ENCODE measurements around the gene SYT11. TPM values are rescaled to one million over a fixed set of nuclear protein-coding genes. Genes with fewer than 3 reads are reported as not detected.
"Not testable (repeated sequence)": the region's sequence is repeated elsewhere in the genome, so short reads cannot be mapped to it uniquely, and the experiment has no call there.

Gene SYT11
- total RNA-seq, 1 donor from 2014 or later, result 33.0 TPM

DNA sequence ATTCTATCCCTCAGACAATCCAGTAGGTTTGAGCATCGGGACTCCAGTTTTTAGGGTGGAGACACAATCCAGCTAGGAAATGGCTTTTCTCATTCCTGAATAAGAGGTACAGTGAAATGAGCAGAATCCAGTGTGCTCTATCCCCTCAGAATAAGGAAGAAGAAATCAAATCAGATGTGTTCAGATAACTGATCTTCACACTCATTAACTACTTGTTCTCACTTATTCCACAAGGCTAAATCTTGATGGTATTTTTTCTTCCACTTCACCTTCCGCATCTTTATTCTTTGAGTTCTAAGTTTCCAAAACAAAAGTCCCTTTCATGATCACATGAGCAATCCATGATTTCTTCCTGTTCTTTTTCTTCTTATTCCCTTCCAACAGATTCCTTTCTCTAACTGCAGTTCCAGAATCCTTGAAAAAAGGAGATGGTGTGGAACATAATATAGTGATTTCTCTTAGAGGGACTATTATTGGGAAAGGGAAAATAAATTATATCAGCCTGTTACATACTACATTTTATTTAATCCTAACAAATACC, 1.7 kb downstream of the SYT11 start:
- no peak for DNase-seq (ENCODE audit: low read depth, low spot score)

DNA sequence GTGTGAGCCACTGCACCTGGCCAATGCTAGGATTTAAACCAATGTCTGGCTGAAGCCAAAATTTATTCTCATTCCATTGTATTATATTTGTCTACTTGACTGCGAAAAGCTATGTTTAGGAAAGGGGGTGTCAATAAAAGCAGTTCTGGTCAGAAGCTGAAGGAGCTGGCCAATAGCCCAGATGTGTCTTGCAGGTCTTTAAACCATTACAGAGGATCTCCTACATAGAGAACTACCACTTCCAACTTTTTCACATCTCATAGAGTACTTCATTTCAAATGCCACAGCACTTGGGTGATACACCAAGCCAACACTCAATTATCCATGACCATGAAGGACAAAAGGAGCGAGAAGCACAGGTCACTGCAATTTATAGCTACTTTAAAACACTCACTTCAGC, 2.5 kb downstream of the SYT11 start:
- DNase-seq (ENCODE audit: low read depth, low spot score), result no peak

DNA sequence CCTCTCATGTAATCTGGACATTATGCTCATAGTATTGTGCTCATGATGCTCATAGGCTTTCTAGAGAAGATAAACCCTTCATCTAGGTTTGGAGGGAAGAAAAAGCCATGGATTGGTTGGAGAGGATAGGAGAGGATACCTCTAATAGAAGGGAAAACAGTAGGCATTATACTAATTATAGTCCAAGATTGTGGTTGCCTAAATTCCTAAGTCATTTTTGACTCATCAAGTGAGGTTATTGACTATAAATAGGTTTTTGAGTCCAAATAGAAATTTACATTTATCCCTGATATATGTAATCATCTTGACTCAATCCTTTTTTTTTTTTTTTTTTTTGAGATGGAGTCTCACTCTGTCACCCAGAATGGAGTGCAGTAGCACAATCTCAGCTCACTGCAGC, 5.0 kb downstream of the SYT11 start:
- no peak for DNase-seq (ENCODE audit: low read depth, low spot score)

DNA sequence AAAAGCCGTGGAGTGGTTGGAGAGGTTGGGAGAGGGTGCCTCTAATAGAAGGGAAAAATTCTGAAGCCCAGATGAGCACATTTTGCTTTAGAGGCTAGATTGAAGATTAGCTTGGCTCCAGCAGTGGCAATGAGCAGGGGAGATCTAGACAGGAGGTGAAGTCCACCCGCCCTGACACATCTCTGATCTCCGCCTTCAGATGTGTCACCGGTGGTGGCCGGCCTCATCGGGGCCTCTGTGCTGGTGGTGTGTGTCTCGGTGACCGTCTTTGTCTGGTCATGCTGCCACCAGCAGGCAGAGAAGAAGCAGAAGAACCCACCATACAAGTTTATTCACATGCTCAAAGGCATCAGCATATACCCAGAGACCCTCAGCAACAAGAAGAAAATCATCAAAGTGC, 8.4 kb downstream of the SYT11 start:
- no peak for DNase-seq (ENCODE audit: low read depth, low spot score)

DNA sequence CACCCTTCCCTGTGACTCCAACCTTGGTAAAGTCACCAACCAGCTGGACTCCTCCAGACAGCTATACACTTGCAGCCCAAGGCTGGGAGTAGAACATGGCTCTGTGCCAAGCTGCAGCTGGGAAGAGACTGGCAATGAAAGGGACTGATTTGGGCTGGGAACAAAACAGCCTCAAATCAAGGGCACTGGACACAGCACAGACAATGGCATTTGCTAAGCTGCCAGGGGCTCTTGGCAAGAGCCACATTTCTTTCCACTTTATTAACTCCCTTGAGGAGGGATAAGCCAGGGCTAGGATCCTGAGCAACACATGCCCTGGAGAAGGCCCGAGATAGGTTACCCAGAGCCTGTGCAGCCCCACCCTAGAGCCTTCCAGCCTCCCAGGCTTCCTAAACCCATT, 12.0 kb downstream of the SYT11 start:
- no peak for DNase-seq (ENCODE audit: low read depth, low spot score)

DNA sequence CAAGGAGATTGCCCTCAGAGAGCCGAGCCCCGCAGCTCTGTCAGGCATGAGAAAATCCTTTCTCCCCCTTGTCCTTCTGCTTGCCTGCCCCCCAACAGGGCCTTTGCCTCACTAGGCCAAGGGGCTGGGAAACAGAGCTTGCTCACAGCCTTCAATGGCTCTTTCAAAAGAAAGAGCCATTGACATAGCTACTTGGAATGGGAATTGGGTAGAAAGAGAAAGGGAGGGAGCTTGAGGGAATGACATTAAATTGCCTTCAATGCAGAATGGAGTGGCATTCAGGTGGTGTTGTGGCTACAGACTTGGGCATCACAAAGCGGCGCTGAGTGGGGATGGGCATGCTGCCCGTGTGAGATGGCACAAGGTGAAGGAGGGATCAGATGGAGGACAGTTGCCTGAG, 13.2 kb downstream of the SYT11 start:
- no peak for DNase-seq (ENCODE audit: low read depth, low spot score)

DNA sequence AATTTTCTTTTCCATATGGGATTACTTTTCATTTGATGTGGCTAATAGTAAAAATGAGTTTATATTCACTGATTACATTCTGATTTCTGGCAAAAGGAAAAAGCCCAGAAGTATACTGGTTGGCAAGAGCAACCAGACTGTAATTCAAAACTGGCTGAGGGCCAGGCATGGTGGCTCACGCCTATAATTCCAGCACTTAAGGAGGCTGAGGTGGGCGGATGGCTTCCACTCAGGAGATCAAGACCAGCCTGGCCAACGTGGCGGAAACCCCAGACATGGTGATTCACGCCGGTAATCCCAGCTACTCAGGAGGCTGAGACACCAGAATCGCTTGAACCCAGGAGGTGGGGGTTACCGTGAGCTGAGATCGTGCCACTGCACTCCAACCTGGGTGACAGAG, 14.5 kb downstream of the SYT11 start:
- no peak for DNase-seq (ENCODE audit: low read depth, low spot score)

DNA sequence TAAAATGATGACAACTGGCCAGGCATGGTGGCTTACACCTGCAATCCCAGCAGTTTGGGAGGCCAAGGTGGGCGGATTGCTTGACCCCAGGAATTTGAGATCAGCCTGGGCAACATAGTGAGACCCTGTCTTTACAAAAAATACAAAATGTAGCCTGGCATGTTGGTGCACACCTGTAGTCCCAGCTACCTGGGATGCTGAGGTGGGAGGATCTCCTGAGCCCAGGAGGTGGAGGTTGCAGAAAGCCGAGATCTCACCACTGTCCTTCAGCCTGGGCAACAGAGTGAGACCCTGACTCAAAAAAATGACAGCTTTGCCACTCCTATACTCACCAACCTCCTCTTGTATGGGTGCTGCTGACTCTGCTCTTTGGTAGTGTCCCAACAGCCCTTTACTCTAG, 18.6 kb downstream of the SYT11 start:
- DNase-seq (ENCODE audit: low read depth, low spot score), result no peak

DNA sequence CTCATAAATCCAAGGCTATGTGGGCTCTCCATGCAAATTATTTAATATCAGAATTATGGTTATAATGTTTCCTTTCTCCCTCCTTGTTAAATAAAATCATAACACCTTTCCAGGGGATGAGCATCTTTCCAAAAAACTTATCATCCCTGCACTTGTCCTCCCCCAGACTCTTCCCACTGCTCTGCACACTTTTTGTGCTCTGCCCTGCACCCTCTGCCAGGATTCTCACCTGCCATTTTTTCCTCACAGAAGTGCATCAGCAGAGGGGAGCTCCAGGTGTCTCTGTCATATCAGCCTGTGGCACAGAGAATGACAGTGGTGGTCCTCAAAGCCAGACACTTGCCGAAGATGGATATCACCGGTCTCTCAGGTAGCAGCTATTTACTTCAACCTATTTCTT, 20.9 kb downstream of the SYT11 start:
- no peak for DNase-seq (ENCODE audit: low read depth, low spot score)

DNA sequence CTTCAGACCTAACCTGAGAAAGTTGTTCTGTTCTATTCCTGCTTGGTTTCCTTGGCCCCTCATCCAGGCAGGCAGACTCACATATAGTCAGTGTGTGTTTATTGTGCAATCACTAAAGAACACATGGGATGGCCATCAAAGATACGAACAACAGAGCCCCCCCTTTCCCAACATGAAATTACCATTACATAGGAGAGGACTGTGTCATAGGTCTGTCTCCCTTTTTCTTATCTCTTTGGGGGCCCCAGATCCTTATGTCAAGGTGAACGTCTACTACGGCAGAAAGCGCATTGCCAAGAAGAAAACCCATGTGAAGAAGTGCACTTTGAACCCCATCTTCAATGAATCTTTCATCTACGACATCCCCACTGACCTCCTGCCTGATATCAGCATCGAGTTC, 21.6 kb downstream of the SYT11 start:
- DNase-seq (ENCODE audit: low read depth, low spot score), result no peak

DNA sequence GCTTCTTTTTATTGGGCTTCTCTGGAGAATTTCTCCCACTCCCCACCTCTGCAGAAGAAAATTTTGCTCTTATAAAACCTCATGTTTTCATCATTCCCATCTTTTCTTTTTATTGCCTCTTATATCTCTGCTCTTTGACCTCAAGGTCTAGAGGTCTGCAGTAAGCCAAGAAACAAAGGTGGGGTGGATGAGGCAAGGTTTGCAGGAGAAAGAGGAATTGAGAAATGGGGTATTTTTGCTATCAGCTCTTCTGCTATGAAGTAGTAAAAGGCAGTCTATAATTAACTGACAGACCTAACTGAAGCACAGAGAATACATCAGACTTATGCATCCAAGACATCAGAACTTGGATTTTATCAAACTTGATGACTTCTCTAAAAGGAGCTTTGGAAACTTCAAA, 22.9 kb downstream of the SYT11 start:
- no peak for DNase-seq (ENCODE audit: low read depth, low spot score)

DNA sequence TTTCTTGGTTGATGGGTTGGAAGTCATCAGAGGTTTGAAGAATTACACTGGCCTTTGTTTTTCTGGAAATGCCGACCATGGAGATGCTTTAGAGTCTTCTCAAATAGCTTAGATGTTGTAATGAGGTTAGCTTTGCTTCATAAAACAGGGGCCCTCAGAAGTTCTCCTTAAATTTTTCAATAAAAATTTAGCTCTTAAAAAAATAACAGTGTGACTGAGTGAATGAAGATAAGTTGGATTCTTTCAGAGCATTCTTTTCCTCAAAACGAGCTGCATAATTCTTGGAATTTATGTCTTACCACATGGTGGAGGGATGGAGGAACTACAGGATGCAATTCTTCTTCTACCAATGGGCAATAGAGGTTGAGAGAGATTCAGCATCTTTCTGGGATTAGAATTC, 23.4 kb downstream of the SYT11 start:
- DNase-seq (ENCODE audit: low read depth, low spot score), result no peak

DNA sequence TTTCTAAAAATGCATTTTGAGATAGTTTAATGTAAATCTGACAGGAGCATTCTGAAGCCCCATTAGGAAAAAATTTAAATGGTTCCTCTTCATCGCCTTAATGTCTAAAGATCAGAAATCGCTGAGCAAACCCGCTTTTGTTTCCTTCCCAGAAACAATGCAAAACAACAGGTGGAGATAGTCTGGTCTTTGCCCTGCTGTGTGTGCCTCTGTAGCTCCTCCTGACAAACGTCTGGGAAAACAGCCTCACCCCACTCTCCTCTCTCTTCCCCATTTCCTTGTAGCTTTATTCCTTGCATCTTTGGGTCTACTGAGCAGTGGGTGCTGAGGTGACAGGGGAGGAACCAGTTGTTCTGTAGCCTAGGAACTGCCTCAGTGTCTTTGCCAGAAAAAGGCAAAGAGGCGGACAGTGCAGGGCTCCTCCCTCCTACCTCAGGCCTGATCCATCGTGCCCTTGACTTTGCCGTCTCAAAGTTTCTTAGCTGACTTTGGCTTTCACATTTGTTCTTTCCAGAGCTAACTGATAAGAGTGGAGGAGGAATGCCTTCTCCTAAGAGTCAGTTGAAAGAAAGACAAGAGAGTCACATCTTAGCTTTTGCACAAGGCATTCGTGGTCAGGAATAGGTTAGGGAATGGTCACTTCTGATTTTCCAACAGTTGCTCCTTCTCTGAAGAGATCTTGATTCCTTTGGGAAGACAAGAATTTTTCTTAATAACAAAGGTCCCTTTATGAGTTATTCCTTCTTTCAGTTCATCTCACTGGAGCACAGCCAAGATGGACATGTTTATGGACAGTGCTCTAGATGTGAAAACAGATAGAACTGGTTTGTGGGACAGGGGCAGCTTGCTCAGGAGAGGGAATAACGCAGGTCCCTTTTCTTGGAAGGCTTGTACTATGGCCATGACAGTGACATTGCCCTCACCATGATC, 24.9 kb downstream of the SYT11 start:
- DNase-seq (ENCODE audit: low read depth, low spot score), result no peak

DNA sequence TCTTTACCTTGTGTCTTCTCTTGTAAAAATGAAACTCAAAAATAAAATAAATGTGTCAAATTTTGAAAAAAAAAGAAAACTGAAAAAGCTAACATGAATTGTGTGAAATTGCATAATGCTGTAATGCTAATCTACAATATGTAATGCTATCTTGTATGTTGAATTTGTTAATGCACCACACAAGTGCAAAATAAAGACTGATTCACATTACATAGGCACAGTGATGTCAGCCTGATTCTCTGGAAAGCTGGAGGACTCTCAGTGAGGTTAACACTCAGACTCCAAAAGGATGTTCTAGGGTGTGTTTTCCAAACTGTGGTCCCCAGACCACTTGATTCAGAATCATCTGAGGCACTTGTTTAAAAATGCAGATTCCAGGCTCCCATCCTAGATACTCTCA, 25.6 kb downstream of the SYT11 start:
- DNase-seq (ENCODE audit: low read depth, low spot score), result no peak

DNA sequence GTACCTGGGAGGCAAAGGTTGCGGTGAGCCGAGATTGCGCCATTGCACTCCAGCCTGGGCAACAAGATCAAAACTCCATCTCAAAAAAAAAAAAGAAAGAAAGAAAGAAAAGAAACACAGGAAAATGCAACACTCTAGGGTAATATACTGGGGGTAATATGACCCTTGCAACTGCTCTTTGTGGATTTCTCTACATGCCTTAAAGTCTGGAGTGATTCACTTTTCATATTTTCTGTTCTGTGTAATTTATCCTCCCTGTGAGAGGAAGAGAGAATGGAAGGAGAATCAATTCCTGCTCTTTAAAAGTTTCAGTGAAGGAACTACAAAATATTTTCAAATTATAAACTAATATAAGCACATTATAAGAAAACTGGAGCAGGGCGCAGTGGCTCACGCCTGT, 29.1 kb downstream of the SYT11 start:
- no peak for DNase-seq (ENCODE audit: low read depth, low spot score)

DNA sequence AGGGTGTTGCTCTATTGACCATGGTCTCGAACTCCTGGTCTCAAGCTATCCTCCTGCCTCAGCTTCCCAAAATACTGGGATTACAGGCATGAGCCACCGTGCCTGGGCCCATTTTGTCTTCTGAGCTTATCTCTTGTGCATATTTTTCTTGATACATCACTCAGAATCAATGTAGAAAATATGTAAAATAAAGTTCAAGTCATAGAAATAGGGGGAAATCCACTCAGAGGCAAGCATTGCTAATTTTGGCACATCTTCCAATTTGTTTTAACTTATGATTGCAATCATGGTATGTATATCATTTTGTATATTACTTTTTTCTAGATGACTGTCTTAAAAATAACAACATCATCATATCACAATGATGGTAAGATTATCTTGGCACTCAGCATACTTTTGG, 30.2 kb downstream of the SYT11 start:
- no peak for DNase-seq (ENCODE audit: low read depth, low spot score)

DNA sequence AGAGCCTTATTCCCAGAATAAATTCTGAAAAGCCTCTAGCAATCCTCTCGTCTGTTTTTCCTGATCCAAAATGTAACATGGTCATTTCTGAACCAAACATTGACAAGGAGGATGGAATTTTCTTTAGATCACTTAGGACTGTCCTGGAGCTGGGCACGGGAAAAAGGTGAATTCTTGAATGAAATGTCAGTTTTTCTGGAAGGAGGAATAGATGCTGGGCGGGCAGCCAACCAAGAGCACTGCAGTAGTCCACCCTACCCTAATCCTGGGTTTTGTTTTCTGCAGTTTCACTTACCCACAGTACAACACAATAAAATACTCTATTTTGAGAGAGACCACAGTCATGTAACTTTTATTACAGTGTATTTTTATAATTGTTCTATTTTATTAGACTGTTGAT, 30.9 kb downstream of the SYT11 start:
- no peak for DNase-seq (ENCODE audit: low read depth, low spot score)

DNA sequence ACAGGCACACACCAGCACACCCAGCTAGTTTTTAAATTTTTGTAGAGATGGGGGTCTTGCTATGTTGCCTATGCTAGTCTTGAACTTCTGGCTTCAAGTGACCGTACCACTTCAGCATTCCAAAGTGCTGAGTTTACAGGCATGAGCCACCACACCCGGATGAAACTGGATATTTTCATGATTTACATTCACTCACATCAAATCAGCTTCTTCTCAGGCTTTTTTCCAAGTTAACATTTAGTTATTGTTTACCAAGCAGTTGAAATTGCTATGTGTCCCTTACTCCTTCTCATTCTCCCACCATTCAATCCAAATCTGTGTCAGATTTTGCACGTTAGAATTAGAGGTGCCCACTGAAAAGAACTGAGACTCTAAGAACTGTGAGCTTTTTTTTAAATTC, 33.4 kb downstream of the SYT11 start:
- peak; percentile 40 for DNase-seq (ENCODE audit: low read depth, low spot score)

DNA sequence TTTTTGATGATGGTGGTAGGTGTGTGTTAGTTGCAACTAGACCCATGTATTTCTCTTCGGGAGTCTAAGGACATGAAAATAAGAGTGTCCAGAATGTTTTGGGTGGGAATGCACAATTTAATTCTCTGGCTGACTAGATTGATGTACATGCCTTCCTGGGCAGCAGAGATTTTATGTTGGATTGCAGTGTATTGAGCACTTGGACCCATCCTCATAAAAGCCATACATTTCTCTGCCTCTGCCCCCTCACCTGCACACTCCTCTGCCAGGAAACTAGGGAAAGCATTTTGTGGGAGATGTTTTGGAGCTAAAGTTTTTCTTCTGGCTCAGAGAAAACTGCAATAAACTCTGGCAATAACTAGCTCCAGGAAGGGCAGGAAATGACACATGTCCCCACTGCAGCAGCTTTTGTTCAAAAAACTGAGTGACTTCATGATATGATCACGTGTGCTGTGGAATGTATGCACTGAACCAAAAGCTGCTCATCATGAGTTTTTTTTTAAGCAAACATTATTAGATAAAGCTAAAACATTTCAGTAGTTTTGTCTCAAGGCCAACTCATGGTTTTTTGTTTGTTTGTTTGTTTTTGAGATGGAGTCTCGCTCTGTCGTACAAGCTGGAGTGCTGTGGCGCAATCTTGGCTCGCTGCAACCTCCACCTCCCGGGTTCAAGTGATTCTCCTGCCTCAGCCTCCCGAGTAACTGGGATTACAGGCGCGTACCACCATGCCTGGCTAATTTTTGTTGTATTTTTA, 34.2 kb downstream of the SYT11 start:
- peak; percentile 88 for DNase-seq (ENCODE audit: low read depth, low spot score)

DNA sequence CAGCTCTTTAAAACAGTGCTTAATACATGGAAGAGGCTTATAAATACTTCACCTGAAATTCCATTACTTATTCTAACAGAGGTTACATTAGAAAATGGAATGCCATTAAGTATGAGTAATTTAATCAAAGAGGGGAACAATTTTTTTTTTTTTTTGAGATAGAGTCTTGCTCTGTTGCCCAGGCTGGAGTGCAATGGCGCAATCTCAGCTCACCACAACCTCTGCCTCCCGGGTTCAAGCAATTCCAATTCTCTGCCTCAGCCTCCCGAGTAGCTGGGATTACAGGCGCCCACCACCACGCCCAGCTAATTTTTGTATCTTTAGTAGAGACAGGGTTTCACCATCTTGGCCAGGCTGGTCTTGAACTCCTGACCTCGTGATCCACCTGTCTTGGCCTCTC, 36.2 kb downstream of the SYT11 start:
- DNase-seq (ENCODE audit: low read depth, low spot score), result not testable (repeated sequence)

DNA sequence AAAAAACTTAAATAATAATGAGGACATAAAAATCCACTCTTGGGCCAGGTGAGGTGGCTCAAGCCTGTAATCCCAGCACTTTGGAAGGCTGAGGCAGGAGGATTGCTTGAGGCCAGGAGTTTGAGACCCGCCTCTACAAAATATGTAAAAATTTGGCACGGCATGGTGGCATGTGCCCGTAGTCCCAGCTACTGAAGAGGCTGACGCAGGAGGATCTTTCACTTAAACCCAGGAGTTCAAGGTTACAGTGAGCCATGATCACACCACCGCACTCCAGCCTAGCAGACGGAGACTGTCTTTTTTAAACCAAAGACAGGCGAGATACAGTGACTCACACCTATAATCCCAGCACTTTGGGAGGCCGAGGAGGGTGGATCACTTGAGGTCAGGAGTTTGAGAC, 37.1 kb downstream of the SYT11 start:
- not testable (repeated sequence) for DNase-seq (ENCODE audit: low read depth, low spot score)

DNA sequence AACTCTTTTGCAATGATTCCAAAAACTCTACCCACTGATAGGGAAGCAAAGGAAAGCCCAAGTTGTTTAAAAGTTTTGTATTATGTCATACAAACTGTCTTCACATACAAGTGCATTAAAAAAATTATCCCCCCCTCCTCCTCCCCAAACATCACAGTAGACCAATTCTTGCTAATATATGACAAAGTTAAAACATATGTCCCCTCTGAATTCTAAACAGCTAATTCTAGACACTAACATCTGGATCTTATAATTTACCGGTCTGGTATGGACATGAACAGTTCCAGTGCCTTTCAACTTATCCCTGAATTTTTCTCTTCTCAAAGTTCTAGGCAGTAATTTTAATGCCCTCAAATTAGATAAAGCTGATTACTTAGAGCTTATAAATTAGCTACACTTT, 38.4 kb downstream of the SYT11 start:
- DNase-seq (ENCODE audit: low read depth, low spot score), result no peak

DNA sequence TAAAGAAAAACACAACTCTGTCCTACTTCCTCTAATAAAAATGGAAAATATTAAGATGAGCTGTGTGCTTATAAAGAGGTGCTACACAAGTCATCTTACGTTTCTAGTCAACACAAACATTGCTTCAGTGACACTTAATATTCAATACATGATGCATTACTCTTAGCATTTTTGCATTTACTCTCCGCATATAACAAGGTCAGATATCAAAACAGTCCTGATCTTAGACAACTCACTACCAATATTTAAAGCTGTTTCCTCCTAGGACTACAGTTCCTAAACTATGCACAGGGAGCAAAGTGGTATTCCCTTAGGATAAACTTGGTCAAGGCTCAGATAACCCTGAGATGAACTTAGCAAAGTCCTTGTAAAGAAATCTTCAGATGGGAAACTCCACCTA, 39.5 kb downstream of the SYT11 start:
- no peak for DNase-seq (ENCODE audit: low read depth, low spot score)
